Adipocyte (in vitro differentiated cells): ENCODE results near the gene ADAMTS17.

Source experiments
- DNase-seq: peaks from one replicate; pipeline ENCODE4 v3.0.0-alpha.2; 2015; ENCODE audit warnings: low read depth
- H3K27me3 ChIP-seq: replicated peaks from 2 replicates; pipeline ENCODE4 v1.7.0; 2013; ENCODE audit warnings: mild to moderate bottlenecking, low read length, moderate library complexity; ENCODE audit not compliant: control insufficient read depth, insufficient read depth
- H3K36me3 ChIP-seq: 2 replicates; pipeline ENCODE4 v1.7.0; 2013; ENCODE audit warnings: low read length, mild to moderate bottlenecking, moderate library complexity; ENCODE audit not compliant: control insufficient read depth, insufficient read depth, severe bottlenecking
- H3K4me1 ChIP-seq: 2 replicates; pipeline ENCODE4 v1.7.0; 2013; ENCODE audit warnings: mild to moderate bottlenecking, low read length, moderate library complexity; ENCODE audit not compliant: control insufficient read depth, insufficient read depth
- H3K4me3 ChIP-seq: 2 replicates; pipeline ENCODE4 v1.7.0; 2013; ENCODE audit warnings: mild to moderate bottlenecking, low read length, moderate library complexity
- H3K9ac ChIP-seq: 2 replicates; pipeline ENCODE4 v1.7.0; 2013; ENCODE audit warnings: mild to moderate bottlenecking, low read length, moderate library complexity
- H3K9me3 ChIP-seq: 2 replicates; pipeline ENCODE4 v1.7.0; 2013; ENCODE audit warnings: mild to moderate bottlenecking, low read length, moderate library complexity; ENCODE audit not compliant: control insufficient read depth

The ADAMTS17 gene, protein sequence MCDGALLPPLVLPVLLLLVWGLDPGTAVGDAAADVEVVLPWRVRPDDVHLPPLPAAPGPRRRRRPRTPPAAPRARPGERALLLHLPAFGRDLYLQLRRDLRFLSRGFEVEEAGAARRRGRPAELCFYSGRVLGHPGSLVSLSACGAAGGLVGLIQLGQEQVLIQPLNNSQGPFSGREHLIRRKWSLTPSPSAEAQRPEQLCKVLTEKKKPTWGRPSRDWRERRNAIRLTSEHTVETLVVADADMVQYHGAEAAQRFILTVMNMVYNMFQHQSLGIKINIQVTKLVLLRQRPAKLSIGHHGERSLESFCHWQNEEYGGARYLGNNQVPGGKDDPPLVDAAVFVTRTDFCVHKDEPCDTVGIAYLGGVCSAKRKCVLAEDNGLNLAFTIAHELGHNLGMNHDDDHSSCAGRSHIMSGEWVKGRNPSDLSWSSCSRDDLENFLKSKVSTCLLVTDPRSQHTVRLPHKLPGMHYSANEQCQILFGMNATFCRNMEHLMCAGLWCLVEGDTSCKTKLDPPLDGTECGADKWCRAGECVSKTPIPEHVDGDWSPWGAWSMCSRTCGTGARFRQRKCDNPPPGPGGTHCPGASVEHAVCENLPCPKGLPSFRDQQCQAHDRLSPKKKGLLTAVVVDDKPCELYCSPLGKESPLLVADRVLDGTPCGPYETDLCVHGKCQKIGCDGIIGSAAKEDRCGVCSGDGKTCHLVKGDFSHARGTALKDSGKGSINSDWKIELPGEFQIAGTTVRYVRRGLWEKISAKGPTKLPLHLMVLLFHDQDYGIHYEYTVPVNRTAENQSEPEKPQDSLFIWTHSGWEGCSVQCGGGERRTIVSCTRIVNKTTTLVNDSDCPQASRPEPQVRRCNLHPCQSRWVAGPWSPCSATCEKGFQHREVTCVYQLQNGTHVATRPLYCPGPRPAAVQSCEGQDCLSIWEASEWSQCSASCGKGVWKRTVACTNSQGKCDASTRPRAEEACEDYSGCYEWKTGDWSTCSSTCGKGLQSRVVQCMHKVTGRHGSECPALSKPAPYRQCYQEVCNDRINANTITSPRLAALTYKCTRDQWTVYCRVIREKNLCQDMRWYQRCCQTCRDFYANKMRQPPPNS

DNA sequence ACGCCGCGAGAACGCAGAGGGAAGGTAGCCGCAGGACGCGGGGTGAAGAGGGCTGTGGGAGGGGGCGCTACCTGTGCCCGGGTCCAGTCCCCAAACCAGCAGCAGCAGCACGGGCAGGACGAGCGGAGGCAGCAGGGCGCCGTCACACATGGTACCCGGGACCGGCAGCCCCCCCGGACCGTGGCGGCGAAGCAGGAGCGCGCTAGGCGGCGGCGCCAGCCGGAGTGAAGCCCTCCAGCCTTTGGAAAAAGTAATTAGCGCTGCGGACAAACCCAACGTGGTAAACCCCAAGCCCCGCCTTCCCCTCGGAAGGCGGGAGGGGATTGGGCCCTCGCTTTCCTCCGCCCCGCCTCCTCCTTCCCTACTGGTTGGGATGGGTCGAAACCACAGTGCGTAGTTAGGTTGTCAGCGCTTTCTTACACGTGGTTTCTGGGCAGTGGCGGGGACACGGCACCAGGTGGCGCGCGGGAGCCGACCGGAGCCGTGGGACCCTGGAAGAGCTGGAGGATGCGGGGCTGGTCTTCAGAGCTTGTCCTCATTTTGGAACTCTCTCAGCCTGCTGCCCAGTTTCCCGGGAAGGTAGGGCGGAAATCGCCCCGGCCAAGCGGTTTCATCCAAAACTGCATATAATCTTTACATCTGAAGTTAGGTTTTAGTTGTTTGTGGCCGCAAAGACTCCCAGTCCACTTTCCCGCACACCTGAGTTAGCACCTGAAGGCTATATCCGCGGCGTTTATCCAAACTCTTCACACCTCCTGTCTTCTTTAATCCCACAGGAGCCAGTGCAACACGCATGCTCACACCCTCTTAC is at the start of gene ADAMTS17:
ADAMTS17 (minus strand) TSS at position 226 of the 811 bp plus-strand sequence; CDS start at position 150, 76 bp downstream.
- no peak within 1 kb of the TSS for H3K9ac ChIP-seq
- peak within 1 kb of the TSS; percentile 77 for H3K4me3 ChIP-seq
- DNase-seq: peak; percentile 52
- H3K9me3 ChIP-seq: no peaks in the 10 kb centered on the region
- peaks cover 2% of the 10 kb centered on the region for H3K4me1 ChIP-seq
- H3K27me3 ChIP-seq: peaks cover 42% of the 10 kb centered on the region
- H3K36me3 ChIP-seq: no peaks in the 10 kb centered on the region

DNA sequence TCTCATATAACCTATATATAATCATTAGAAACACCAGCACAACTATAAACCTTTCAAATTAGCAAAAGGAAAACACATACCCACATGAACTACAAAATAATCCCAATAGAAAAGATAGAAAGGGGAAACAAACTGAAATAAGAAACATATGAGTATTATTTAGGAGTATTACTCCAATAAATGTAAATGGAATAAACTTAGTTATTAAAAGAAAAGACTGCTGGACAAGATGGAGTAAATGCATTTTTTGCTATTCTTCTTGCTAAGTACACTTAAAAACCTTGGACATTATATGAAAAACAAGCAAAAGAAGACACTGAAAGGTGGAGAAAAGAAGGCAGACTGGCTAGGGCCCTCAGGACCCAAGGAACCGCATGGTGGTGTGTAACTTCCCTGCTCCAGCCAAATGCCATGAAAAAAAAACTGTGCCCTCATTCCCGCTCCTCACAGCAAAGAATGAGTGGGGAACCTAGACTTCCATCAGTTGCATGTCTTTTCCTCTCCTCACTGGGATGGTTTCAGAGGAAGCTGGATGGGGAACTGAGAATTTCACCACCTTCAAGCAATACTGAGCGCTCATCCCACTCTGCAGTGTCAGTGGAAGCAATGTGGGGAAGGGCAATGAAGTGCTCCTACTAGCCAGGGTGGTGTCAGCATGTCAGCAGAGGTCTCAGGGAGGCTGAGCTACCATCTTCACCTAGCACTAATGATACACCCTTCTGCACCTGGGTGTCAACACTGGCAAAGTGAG is 43.7 kb upstream of the ADAMTS17 start:
- no peak for DNase-seq
- Histone ChIP-seq H3K36me3 (no peaks in the 10 kb centered on the region), H3K4me3 (no peak overlapping the region), H3K9ac (no peak overlapping the region), H3K27me3 (no peaks in the 10 kb centered on the region), H3K4me1 (no peaks in the 10 kb centered on the region), H3K9me3 (peaks cover 36% of the 10 kb centered on the region)

DNA sequence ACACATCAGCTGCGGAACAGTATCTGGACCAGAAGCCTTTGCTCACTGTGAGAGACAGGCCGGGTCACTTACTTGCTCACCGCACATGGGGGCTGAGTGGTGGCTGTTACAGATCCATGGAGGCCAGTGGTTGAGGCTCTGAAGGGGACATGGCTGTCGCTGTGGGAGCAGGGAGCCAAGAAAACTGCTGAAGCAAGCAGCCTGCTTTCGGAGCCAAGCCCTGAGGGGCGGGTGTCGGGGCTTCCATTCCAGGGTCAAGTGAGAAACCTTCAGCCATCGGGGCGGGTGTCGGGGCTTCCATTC is 42.3 kb upstream of the ADAMTS17 start:
- Histone ChIP-seq H3K4me3 (no peak overlapping the region), H3K9me3 (peaks cover 41% of the 10 kb centered on the region), H3K9ac (no peak overlapping the region), H3K27me3 (no peaks in the 10 kb centered on the region), H3K36me3 (no peaks in the 10 kb centered on the region), H3K4me1 (no peaks in the 10 kb centered on the region)
- no peak for DNase-seq

DNA sequence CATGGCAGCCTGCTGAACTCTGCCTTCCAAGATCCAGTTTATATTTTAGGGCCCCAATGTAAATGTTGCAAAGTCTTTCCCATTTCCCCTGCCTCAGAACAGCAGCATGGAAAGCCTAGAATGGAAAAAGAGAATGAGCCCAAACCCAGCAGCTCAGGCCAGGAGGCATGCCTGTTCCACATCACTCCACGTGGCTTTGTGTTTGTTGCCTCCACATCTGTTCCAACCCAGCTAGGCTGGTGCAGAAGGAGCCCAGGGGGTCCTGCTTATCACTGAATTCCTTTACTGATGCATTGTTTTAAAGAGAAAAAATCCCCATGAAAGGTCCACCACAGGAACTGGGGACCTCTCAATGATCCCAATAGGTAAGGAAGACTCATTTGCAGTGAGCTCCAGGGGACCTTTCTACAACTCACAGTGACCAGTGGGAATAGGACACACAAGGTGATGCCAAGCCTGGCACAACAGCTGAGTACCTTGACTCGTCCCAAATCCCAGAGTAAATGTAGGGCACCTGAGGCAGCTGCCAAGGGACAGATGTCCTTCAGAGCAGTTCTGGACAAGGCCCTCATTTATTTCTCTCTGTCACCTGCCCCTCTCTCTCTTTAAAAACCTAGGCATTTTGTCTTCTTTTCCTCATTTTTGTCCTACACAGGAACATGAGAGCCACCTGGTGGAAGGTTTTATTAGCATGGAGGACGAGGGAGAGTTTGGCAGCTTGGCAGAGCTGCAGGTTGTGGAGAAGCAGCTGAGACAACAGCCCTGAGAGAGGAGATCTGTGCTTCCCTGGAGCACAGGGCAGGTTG is 41.7 kb upstream of the ADAMTS17 start:
- DNase-seq: peak; percentile 10
- no peak overlapping the region for H3K4me3 ChIP-seq
- peaks cover 46% of the 10 kb centered on the region for H3K9me3 ChIP-seq
- H3K4me1 ChIP-seq: no peaks in the 10 kb centered on the region
- H3K36me3 ChIP-seq: no peaks in the 10 kb centered on the region
- H3K9ac ChIP-seq: no peak overlapping the region
- H3K27me3 ChIP-seq: no peaks in the 10 kb centered on the region

DNA sequence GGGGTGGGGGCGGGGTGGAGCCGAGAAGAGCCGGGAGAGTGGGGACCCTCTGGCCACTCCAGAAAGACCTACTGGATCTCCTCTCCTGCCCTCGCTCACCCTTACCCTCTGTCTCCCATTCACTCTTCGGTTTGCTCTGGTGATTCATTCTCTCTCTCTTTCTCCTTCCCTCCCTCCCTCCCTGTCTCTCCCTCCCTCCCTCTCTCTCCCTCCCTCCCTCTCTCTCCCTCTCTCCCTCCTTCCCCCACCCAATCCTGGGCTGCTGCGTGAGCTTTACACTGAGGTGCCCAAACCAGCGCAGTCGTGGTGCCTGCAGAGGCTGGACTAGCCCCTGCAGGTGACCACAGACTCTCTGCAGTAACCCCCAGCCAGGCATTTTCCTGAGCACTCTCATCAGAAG is 32.2 kb upstream of the ADAMTS17 start:
- Histone ChIP-seq H3K36me3 (no peaks in the 10 kb centered on the region), H3K9ac (no peak overlapping the region), H3K4me3 (no peak overlapping the region), H3K4me1 (peaks cover 3% of the 10 kb centered on the region), H3K9me3 (peaks cover 20% of the 10 kb centered on the region), H3K27me3 (peaks cover 9% of the 10 kb centered on the region)
- DNase-seq: no peak

DNA sequence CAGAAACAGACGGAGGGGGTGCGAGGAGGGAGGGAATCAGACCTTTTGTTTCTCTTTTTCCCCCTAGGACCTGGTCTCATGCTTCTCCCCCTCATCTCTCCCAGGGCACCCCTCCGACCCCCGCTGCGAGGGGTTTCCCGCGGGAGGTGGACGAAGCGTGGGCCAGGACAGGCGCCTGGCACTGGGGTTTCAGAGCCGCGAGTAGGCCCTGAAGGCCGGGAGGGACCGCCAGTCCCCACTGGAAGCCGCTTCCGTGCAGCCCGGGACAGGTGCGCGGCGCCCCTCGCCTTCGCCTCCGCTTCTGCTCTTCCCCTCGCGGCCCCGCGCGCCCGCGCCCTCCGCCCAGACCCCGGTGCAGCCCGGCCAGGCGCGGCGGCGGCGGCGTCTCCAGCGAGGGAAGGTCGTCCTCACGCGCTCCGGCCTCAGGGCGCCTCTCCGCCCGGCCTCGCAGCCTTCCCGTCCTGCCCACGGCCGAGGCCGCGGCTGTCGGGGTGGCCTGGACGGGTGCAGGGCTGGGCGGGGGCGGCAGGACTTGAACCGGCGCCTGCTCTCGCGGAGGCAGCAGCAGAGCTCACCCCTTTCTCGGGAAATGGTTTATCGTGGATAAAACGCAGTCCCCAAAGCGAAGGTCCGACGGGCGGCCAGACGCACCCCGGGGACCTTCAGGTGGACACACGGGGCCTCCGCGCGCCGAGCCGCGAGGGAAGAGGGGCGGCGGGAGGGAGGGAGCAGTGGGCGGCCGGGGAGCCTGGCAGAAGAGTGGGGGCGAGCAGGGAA is 31.5 kb upstream of the ADAMTS17 start:
- peaks cover 3% of the 10 kb centered on the region for H3K4me1 ChIP-seq
- no peak overlapping the region for H3K4me3 ChIP-seq
- no peaks in the 10 kb centered on the region for H3K36me3 ChIP-seq
- peaks cover 16% of the 10 kb centered on the region for H3K9me3 ChIP-seq
- no peak overlapping the region for H3K9ac ChIP-seq
- peaks cover 9% of the 10 kb centered on the region for H3K27me3 ChIP-seq
- DNase-seq: no peak

DNA sequence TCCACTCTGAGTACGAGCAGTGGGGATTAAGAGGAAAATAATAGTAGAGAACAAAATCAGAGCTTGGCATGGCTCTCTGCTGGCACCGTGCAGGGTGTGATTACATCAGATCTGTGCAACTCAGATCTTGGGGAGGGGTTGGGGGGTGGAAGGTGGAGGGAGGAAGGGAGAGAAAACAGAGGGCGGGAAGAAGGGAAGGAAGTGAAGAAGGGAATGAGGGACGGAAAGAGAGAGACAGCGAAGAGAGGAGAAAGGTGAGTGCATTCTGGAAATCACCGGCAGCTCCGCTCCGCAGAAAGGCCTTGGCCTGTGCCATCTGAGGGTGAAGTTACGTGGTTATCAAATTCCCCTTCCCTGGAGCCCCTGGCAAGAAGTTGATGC is 31.0 kb upstream of the ADAMTS17 start:
- peaks cover 16% of the 10 kb centered on the region for H3K9me3 ChIP-seq
- no peak overlapping the region for H3K4me3 ChIP-seq
- peaks cover 3% of the 10 kb centered on the region for H3K4me1 ChIP-seq
- no peak for DNase-seq
- H3K36me3 ChIP-seq: no peaks in the 10 kb centered on the region
- H3K9ac ChIP-seq: no peak overlapping the region
- peaks cover 9% of the 10 kb centered on the region for H3K27me3 ChIP-seq

DNA sequence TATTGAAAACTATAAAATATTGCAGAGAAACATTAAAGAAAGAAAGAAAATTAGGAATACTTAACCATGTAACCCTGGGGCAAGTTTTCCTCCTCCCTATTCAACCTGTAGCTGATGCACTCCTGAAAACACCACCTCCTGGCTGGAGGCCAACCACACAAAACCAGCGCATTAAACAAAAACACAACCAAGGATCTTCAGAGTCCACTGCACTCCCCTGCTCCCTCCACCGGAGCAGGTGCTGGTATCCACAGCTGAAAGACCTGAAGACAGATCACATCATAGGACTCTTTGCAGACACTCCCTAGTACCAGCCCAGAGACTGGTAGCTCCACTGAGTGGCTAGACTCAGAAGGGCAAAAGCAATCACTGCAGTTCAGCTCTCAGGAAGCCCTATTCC is 13.6 kb upstream of the ADAMTS17 start:
- H3K4me3 ChIP-seq: no peak overlapping the region
- no peaks in the 10 kb centered on the region for H3K9me3 ChIP-seq
- H3K4me1 ChIP-seq: peaks cover 6% of the 10 kb centered on the region
- H3K36me3 ChIP-seq: no peaks in the 10 kb centered on the region
- DNase-seq: no peak
- H3K27me3 ChIP-seq: peaks cover 6% of the 10 kb centered on the region
- H3K9ac ChIP-seq: no peak overlapping the region

DNA sequence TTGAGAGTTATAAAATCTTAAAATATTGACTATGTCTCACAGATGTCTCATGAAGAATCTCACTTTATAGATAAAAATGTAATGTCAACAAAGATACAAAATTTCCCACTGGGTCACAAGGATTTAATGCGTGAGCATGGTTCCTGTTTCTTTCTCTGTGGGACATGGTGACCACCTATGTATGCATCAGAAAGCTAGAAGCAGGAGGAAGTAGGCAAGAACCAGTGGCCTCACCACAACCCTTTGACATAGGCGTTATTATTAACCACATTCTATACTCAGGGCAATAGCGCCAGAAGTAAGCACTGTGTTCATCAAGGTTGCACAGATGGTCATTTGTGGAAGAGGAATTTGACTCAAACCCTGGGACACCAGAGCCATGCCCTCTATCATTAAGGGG is 11.7 kb upstream of the ADAMTS17 start:
- no peak for DNase-seq
- peaks cover 12% of the 10 kb centered on the region for H3K4me1 ChIP-seq

More for the DNA sequence above, 11.7 kb upstream of the ADAMTS17 start:
- no peak overlapping the region for H3K4me3 ChIP-seq
- H3K9ac ChIP-seq: no peak overlapping the region
- H3K9me3 ChIP-seq: no peaks in the 10 kb centered on the region
- H3K27me3 ChIP-seq: peaks cover 6% of the 10 kb centered on the region
- no peaks in the 10 kb centered on the region for H3K36me3 ChIP-seq
